Measurements from ENCODE around the gene EME1. TPM values are rescaled to one million over a fixed set of nuclear protein-coding genes. Genes with fewer than 3 reads are reported as not detected.

EME1 gene
- polyA plus RNA-seq, 1 of the 3 experiments (the other 2 are of a cell fraction) = 16.9 TPM

- TF ChIP-seq REST (IDR thresholded peaks at IDR 0.05; ENCODE audit: low read depth, low read length) = no peak
- no peak for TF ChIP-seq POLR2AphosphoS5 (IDR thresholded peaks at IDR 0.05; ENCODE audit: low read depth, low read length)
These were observed 47.1 kb upstream of the EME1 start (continued) for GRCh38 chr17:50325906-50326305.

GRCh38 chr17:50326831-50327364 lies 46.1 kb upstream of the EME1 start:
- WGBS (ENCODE audit: low lambda C conversion rate) = 76% methylated on average over 9 of the region's 9 CpGs
- no peak overlapping the region for H3K4me2 ChIP-seq
- CTCF ChIA-PET = interaction anchor here (1.3 kb wide), 1 partner anchor 30 kb away, joined by 4 read pairs; no protein-coding TSS in a partner anchor
- H3K9me3 ChIP-seq = no peaks in the 10 kb centered on the region
- no peaks in the 10 kb centered on the region for H3K79me2 ChIP-seq (ENCODE audit: insufficient read depth)
- H4K20me1 ChIP-seq (ENCODE audit: insufficient read depth) = no peaks in the 10 kb centered on the region
- no peaks in the 10 kb centered on the region for H3K36me3 ChIP-seq (replicated peaks in 1 of 2; ENCODE audit: control insufficient read depth in 1 of 2, insufficient read depth in 2 of 2, low read length in 1 of 2)
- no peaks in the 10 kb centered on the region for H3K9me2 ChIP-seq
- no peak overlapping the region for H3K27ac ChIP-seq (ENCODE audit: low read depth in 2 of 2, low read length in 1 of 2)
- H3K4me1 ChIP-seq (ENCODE audit: control insufficient read depth in 1 of 2, insufficient read depth in 2 of 2, low read depth in 1 of 2, low read length in 1 of 2) = peaks cover 0 to 10% of the 10 kb centered on the region in 2 experiments; a peak in 3 of 4 replicates
- no peaks in the 10 kb centered on the region for H3K27me3 ChIP-seq (ENCODE audit: insufficient read depth)
- POLR2A ChIA-PET = no interaction called here
- no peak for TF ChIP-seq NFIC (IDR thresholded peaks at IDR 0.05; ENCODE audit: borderline replicate concordance)
- no peak for TF ChIP-seq PBX3 (IDR thresholded peaks at IDR 0.05)
- no peak for TF ChIP-seq ZBTB33 (IDR thresholded peaks at IDR 0.05; ENCODE audit: borderline replicate concordance, low read depth)
- TF ChIP-seq FOXJ3 (CRISPR knock-in tag; IDR thresholded peaks at IDR 0.05) = no peak
- no peak for TF ChIP-seq MXI1 (IDR thresholded peaks at IDR 0.05; ENCODE audit: low read depth, low read length)
- no peak for TF ChIP-seq GATA2 (CRISPR knock-in tag; IDR thresholded peaks at IDR 0.05)
- no peak for TF ChIP-seq RCOR1 (IDR thresholded peaks at IDR 0.05; ENCODE audit: low read length)
- TF ChIP-seq POLR2AphosphoS5 (IDR thresholded peaks at IDR 0.05; ENCODE audit: low read depth, low read length) = no peak
- peaks cover 17% of the 10 kb centered on the region for H3F3A ChIP-seq (replicated peaks; ENCODE audit: insufficient read depth)
- H2AFZ ChIP-seq (ENCODE audit: low read depth) = no peak overlapping the region
- H3K9ac ChIP-seq = no peak overlapping the region
- DNase-seq = no peak
- no peak overlapping the region for H3K4me3 ChIP-seq (ENCODE audit: low read depth in 2 of 2, low read length in 1 of 2)
